HG02938 (cell line): ENCODE data around the gene SLCO6A1.
"Not testable (repeated sequence)": the region's sequence is repeated elsewhere in the genome, so short reads cannot be mapped to it uniquely, and the experiment has no call there.

Experiments
- ATAC-seq: cut with Tn5 transposase; IDR thresholded peaks from one replicate; pipeline ENCODE4 v1.9.1; 2021; ENCODE audit warnings: mild to moderate bottlenecking, moderate library complexity; ENCODE audit not compliant: unreplicated experiment

The SLCO6A1 gene

GRCh38 chr5:102498271-102499034 lies at the start of gene SLCO6A1:
TSS of gene SLCO6A1 (minus strand) at chr5:102499001. CDS start at chr5:102498844, 157 bp downstream.
- no peak for ATAC-seq

- ATAC-seq, result no peak
Measured at GRCh38 chr5:102547141-102548035, 48.6 kb upstream of the SLCO6A1 start.

GRCh38 chr5:102545175-102545574 lies 46.4 kb upstream of the SLCO6A1 start:
- peak; percentile 86 for ATAC-seq

- ATAC-seq, result no peak
Measured at GRCh38 chr5:102542057-102542456, 43.3 kb upstream of the SLCO6A1 start.

GRCh38 chr5:102539996-102540728 lies 41.4 kb upstream of the SLCO6A1 start:
- no peak for ATAC-seq

GRCh38 chr5:102539562-102539961 lies 40.8 kb upstream of the SLCO6A1 start:
- ATAC-seq, result no peak

- ATAC-seq, result no peak
Measured at GRCh38 chr5:102537011-102537410, 38.2 kb upstream of the SLCO6A1 start.

- ATAC-seq, result no peak
Measured at GRCh38 chr5:102536323-102536928, 37.6 kb upstream of the SLCO6A1 start.

GRCh38 chr5:102532123-102532522 lies 33.3 kb upstream of the SLCO6A1 start:
- ATAC-seq, result no peak

- ATAC-seq, result peak; percentile 85
Measured at GRCh38 chr5:102531506-102531905, 32.7 kb upstream of the SLCO6A1 start.

GRCh38 chr5:102529447-102529846 lies 30.6 kb upstream of the SLCO6A1 start:
- no peak for ATAC-seq

GRCh38 chr5:102529031-102529430 lies 30.2 kb upstream of the SLCO6A1 start:
- no peak for ATAC-seq

- ATAC-seq, result no peak
Measured at GRCh38 chr5:102528600-102528999, 29.8 kb upstream of the SLCO6A1 start.

GRCh38 chr5:102527547-102527946 lies 28.7 kb upstream of the SLCO6A1 start:
- no peak for ATAC-seq

- peak; percentile 99 for ATAC-seq
Measured at GRCh38 chr5:102523541-102524175, 24.9 kb upstream of the SLCO6A1 start.

- no peak for ATAC-seq
Measured at GRCh38 chr5:102511666-102512065, 12.9 kb upstream of the SLCO6A1 start.

GRCh38 chr5:102491261-102491914 lies 7.4 kb downstream of the SLCO6A1 start:
- not testable (repeated sequence) for ATAC-seq

- ATAC-seq, result no peak
Measured at GRCh38 chr5:102483736-102484135, 15.1 kb downstream of the SLCO6A1 start.

GRCh38 chr5:102481054-102481715 lies 17.6 kb downstream of the SLCO6A1 start:
- no peak for ATAC-seq
